Superior temporal gyrus (tissue), 1 donor: Measurements from ENCODE around the gene GNG14.
"Not testable (repeated sequence)": the region's sequence is repeated elsewhere in the genome, so short reads cannot be mapped to it uniquely, and the experiment has no call there.

ENCODE experiments used
- DNase-seq: peaks from one replicate; pipeline ENCODE4 v3.0.0-alpha.2; 2016; ENCODE audit errors: extremely low spot score

Gene GNG14

GRCh38 chr19:12687496-12688196 is at the start of gene GNG14:
TSS of gene GNG14 (plus strand) at chr19:12687998. CDS start at chr19:12688049, 51 bp downstream.
- no peak for DNase-seq

- DNase-seq: no peak
Observed at GRCh38 chr19:12638611-12639182, 49.1 kb upstream of the GNG14 start.

GRCh38 chr19:12639901-12640613 is 47.7 kb upstream of the GNG14 start:
- peak; percentile 70 for DNase-seq

- no peak for DNase-seq
Observed at GRCh38 chr19:12641456-12641855, 46.3 kb upstream of the GNG14 start.

- no peak for DNase-seq
Observed at GRCh38 chr19:12642506-12642905, 45.3 kb upstream of the GNG14 start.

- not testable (repeated sequence) for DNase-seq
Observed at GRCh38 chr19:12643716-12644115, 44.1 kb upstream of the GNG14 start.

GRCh38 chr19:12646551-12646950 is 41.2 kb upstream of the GNG14 start:
- no peak for DNase-seq

GRCh38 chr19:12647047-12647446 is 40.8 kb upstream of the GNG14 start:
- no peak for DNase-seq

- no peak for DNase-seq
Observed at GRCh38 chr19:12647490-12648071, 40.2 kb upstream of the GNG14 start.

GRCh38 chr19:12648088-12648487 is 39.7 kb upstream of the GNG14 start:
- no peak for DNase-seq

GRCh38 chr19:12649941-12650340 is 37.9 kb upstream of the GNG14 start:
- DNase-seq: no peak

GRCh38 chr19:12652219-12652618 is 35.6 kb upstream of the GNG14 start:
- DNase-seq: no peak

- no peak for DNase-seq
Observed at GRCh38 chr19:12655546-12655945, 32.3 kb upstream of the GNG14 start.

- DNase-seq: no peak
Observed at GRCh38 chr19:12656899-12657571, 30.8 kb upstream of the GNG14 start.

GRCh38 chr19:12657966-12658365 is 29.8 kb upstream of the GNG14 start:
- DNase-seq: no peak

- peak; percentile 74 for DNase-seq
Observed at GRCh38 chr19:12660980-12661379, 26.8 kb upstream of the GNG14 start.

- DNase-seq: no peak
Observed at GRCh38 chr19:12664406-12665280, 23.2 kb upstream of the GNG14 start.

GRCh38 chr19:12665281-12665573 is 22.6 kb upstream of the GNG14 start:
- DNase-seq: peak; percentile 12

GRCh38 chr19:12665671-12666264 is 22.0 kb upstream of the GNG14 start:
- no peak for DNase-seq

- DNase-seq: peak; percentile 79
Observed at GRCh38 chr19:12666265-12667048, 21.3 kb upstream of the GNG14 start, which contains the start of the genes MAN2B1 and WDR83. TSS of gene MAN2B1 (minus strand) at chr19:12666742. CDS start at chr19:12666701, 41 bp downstream. TSS of gene WDR83 (plus strand) at chr19:12666807. CDS start at chr19:12669791, 2,984 bp downstream.
